GM18511 (cell line): ENCODE data around the gene ROGDI.

Experiments
- ATAC-seq: cut with Tn5 transposase; IDR thresholded peaks from one replicate; pipeline ENCODE4 v1.9.1; 2021; ENCODE audit warnings: mild to moderate bottlenecking, moderate library complexity; ENCODE audit not compliant: unreplicated experiment

The ROGDI gene

GRCh38 chr16:4768549-4769305 is 33.7 kb downstream of the ROGDI start:
- peak; percentile 76 for ATAC-seq

- peak; percentile 3 for ATAC-seq
Measured at GRCh38 chr16:4767872-4768548, 34.4 kb downstream of the ROGDI start.

GRCh38 chr16:4766875-4767628 is 35.4 kb downstream of the ROGDI start, which contains the start of gene ZNF500:
Gene ZNF500, minus strand, starts transcription at chr16:4767162. Its CDS starts 1,184 bp downstream, at chr16:4765978.
- peak; percentile 87 for ATAC-seq

DNA sequence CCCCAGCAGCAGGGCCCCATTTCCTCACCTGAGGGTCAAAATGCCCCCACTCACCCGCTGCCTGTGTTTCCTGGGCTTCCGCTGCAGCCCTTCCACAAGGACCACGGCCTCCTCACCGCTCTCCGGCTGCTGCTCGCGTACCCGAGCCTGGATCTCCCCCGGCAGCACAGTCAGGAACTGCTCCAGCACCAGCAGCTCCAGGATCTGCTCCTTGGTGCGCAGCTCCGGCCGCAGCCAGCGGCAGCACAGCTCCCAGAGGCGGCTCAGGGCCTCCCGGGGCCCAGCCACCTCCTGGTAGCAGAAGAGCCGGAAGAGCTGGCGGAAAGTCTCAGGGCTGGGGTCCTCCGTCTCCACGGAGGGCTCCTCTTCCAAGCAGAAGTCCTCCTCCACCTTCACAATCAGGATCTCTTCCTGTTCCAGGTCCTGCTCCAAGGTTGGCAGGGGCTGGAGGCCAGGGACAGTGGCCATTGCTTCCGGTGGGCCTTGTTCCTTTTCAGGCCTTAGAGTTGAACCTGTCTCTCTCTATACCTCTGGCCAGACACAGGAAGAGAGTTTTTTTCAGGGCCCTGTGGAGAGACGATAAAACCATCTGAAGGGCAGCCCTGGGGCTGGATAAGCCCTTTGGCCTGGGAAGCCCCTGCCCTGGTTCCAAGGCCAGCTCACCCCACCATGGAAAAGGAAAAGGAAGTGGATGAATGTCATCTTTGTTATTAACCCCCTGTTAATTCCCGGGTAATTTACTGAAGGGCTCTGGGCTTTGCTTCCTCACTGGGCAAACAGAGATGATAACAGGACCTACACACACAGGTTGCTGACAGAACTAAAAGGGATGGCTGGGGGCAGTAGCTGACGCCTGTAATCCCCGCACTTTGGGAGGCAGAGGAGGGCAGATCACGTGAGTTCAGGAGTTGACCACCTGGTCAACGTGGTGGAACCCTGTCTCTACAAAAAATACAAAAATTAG is 36.6 kb downstream of the ROGDI start:
- ATAC-seq = no peak

- ATAC-seq = no peak
Measured at GRCh38 chr16:4763791-4764190, 38.6 kb downstream of the ROGDI start.

GRCh38 chr16:4762205-4762604 is 40.2 kb downstream of the ROGDI start:
- no peak for ATAC-seq

GRCh38 chr16:4760221-4760910 is 42.1 kb downstream of the ROGDI start:
- no peak for ATAC-seq

DNA sequence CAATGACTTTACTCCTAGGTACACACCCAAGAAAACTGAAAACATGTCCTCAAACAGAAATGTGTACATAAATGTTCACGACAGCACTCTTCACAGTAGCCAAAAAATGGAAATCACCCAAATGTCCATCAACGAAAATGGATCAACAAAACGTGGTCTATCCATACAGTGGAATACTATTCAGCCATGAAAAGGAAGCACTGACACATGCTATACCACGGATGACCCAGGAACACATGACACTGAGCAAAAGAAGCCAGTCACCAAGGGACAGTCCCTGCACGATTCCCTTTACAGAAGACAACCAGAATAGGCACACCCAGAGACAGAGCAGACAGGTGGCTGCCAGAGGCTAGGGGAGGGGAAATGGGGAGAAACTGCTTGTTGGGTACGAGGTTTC is 46.7 kb downstream of the ROGDI start:
- ATAC-seq = no peak

DNA sequence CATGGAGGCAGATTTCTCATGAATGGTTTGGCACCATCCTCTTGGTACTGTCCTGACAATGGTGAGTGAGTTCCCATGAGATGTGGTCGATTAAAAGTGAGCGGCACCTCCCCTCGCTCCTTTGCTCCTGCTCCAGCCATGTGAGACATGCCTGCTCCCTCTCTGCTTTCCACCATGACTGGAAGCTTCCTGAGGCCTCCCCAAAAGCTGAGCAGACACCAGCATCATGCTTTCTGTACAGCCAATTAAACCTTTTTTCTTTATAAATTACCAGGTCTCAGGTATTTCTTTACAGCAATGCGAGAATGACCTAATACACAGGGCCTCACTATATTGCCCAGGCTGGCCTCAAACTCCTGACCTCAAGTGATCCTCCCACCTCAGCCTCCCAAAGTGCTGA is 47.6 kb downstream of the ROGDI start:
- ATAC-seq = no peak

GRCh38 chr16:4753227-4753626 is 49.2 kb downstream of the ROGDI start:
- ATAC-seq = no peak

- no peak for ATAC-seq
Measured at GRCh38 chr16:4752351-4753100, 49.9 kb downstream of the ROGDI start.

DNA sequence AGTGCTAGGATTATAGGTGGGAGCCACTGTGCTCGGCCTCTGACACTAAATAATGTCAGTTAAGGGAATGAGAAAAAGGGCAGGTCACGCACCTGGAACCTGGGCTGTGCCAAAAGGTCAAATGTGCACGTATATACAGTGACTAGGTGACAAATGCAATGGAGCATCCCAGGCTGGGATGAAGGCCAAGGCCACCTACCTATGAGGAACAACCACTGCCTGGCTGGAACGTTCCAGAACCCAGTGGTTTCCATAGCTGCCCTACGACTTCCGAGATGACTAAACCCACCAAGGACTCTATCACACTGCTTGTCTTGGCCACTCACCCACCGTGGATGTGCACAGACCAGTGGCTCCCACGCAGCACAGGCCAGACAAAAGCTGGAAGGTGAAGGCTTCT is 51.5 kb downstream of the ROGDI start:
- no peak for ATAC-seq

DNA sequence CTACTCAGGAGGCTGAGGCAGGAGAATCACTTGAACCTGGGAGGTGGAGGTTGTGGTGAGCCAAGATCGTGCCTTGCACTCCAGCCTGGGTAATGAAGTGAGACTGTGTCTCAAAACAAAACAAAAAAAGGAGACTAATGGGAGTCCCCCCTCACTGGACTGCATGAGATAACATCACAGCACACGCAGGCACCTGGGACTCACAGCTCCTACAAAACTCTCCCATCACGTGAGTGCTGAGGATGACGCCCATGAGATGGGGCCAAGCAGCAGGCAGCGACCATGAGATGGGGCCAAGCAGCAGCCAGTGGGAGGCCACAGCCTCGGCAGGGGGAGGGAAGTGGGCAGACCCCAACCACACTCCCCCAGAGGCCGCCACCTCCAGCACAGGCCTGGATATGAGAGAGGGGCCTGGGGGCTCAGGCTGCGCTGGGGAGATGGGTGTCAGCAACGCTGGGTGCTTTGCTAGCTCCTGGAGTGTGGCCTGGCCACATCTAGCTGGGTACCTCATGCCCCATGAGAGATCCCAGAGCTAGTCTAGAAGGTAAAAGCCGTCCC is 52.7 kb downstream of the ROGDI start:
- no peak for ATAC-seq

GRCh38 chr16:4748682-4749411 is 53.6 kb downstream of the ROGDI start:
- ATAC-seq = no peak

- no peak for ATAC-seq
Measured at GRCh38 chr16:4747906-4748681, 54.3 kb downstream of the ROGDI start.

DNA sequence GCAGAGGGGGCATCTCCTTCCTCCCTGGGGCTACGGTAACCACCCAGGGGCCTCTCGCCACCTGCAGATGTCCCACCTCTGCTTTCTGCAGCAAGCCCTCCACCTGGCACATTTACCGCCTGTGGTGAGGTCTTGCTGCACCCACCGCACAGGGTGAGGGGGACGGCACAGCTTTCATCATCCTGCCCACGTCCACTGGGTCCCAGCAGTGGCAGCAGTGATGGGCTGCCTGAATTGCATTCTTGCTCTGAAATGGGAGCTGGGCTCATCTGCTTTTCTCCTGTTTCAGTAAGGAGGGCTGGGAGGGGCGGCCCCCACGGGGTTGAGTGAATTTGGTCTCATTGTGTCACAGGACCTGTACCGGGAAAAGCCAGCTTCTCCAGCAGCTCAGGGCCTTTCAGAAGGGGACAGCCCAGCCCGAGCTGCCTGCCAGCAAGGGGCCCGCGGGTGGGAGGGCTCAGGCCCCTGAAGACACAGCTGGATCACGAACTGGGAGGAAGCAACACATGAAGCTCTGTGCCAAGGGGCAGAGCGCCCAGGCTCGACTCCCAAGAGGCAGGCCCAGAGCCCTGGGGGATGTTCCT is 55.4 kb downstream of the ROGDI start:
- no peak for ATAC-seq
